Coronary artery (tissue), 2 donors: ENCODE results near the gene DYNLT2.
A peak's percentile ranks its signal among the peaks of the same experiment; 100 is the strongest.

Source experiments
- DNase-seq: peaks from one replicate; pipeline ENCODE4 v3.0.0-alpha.2; 2017; ENCODE audit warnings: low spot score
- H3K27ac ChIP-seq, 2 donors: fragments of 200-600 bp; sonication (generic); one replicate each; pipeline ENCODE4 v1.5.1; 2016 to 2019
- H3K4me3 ChIP-seq: fragments of 200-600 bp; sonication (generic); 2 replicates; pipeline ENCODE4 v1.5.1; 2016; ENCODE audit warnings: mild to moderate bottlenecking, moderate library complexity
- TF ChIP-seq, protein P1 (sequence below): fragments of 200-600 bp; sonication (generic); IDR thresholded peaks from one replicate; pipeline ENCODE4 v1.5.1; 2019; ENCODE audit warnings: antibody characterized with exemption

The DYNLT2 gene

GRCh38 chr6:169729961-169730360 lies 21.4 kb downstream of the DYNLT2 start:
- DNase-seq = no peak
- TF ChIP-seq, protein P1, sequence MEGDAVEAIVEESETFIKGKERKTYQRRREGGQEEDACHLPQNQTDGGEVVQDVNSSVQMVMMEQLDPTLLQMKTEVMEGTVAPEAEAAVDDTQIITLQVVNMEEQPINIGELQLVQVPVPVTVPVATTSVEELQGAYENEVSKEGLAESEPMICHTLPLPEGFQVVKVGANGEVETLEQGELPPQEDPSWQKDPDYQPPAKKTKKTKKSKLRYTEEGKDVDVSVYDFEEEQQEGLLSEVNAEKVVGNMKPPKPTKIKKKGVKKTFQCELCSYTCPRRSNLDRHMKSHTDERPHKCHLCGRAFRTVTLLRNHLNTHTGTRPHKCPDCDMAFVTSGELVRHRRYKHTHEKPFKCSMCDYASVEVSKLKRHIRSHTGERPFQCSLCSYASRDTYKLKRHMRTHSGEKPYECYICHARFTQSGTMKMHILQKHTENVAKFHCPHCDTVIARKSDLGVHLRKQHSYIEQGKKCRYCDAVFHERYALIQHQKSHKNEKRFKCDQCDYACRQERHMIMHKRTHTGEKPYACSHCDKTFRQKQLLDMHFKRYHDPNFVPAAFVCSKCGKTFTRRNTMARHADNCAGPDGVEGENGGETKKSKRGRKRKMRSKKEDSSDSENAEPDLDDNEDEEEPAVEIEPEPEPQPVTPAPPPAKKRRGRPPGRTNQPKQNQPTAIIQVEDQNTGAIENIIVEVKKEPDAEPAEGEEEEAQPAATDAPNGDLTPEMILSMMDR = no peak
- Histone ChIP-seq H3K4me3 (no peak overlapping the region), H3K27ac (no peak overlapping the region)

DNA sequence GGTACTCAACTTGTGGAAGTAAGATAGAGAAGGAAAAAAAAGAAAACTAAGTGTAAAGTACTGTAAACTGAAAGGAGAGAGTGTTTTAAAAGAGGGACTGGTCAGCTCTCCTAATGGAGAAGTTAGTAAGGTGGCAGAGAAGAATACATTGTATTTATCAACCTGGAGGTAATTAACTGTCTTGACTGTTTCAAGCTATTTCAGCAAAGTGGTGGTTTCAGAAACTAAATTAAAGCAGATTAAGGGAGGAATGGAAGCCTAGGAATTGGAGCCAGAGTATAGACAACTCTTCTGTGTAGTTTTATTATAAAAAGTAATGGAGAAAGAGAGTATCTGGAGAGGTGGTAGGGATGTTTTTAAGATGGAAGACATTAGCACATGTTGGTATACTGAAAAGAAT lies 24.4 kb downstream of the DYNLT2 start:
- TF ChIP-seq, protein P1 = no peak
- DNase-seq = no peak
- Histone ChIP-seq H3K27ac (no peak overlapping the region), H3K4me3 (no peak overlapping the region)

GRCh38 chr6:169726049-169726400 lies 25.3 kb downstream of the DYNLT2 start:
- no peak for DNase-seq
- Histone ChIP-seq H3K27ac (no peak overlapping the region), H3K4me3 (no peak overlapping the region)
- TF ChIP-seq, protein P1 = no peak

DNA sequence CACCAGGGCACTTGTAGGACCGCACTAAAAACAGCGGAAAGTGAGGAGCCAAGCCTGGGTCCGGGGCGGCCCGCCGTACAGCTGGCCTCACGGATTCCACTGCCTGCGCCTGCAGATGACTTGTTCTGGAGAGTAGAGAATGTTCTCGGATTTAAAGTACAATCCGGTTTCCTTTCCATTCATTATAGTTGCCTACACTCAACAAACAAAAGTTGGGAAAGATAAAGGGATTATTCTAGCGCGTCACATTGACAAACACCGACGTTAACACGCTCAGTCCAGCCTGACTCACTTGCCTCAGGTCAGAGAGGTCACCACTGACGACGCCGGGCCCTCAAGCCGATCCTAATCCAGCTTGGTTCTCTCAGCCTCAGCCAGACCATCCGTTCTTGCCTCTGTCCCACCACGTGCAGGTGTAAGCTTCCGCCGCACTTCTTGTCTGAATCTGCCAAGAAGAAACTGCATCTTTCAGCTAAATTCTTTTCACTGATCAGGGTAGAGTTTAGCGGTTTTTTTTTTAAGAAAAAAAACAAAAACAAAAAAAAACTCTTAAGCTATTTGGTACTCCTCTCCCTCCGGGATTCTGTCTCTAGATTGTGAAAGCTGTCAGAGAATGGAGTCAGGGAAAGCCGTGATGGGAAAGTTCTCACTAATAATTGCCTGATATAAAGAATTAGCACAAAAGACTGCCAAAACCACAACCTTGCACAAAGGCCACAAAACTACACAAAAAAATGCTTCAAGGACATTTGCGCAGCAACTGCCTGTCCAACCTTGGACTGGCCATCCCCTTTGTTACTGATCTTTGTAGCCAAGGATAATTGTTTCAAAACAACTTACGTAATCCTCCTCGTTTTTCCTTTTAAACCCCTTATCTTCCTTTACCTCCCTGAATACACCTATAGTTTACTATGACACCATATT lies 26.0 kb downstream of the DYNLT2 start:
- Histone ChIP-seq H3K27ac (peak overlapping the region; percentile 84 to 99), H3K4me3 (peak overlapping the region; percentile 86)
- DNase-seq = peak; percentile 86
- TF ChIP-seq, protein P1 = no peak

DNA sequence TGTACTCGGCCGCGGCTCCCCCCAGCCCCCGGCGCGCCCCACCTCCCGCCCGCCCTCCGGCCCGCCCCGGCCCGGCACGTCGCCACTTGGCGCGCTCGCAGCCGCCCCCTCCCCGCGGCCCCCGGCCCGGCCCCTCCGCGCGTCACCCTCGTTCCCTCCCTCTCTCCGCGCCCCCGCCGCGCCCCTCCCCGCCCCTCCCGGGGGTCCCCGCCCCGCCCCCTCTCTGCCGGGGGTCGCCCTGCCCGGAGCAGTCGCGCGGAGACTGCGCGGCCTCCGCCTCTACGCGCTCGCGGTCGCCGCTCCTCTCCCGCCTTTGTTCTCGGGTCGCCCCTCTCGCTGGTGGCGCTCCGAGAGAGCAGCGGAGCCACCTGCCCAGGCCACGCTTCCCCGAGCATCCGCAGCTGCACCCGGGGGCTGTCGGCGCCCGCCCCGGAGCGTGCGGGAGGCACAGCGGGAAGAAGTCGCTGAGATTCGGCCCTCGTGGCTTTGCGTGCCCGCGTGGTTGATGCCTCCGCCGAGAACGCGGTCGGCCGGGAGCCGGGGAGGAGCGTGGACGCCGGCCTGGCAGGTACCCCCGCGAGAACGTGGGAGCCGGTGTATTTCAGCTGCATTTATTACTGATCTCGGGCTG lies 26.8 kb downstream of the DYNLT2 start, which contains the start of gene PHF10:
Gene PHF10 (minus strand): TSS at position 7 of the 631 bp plus-strand sequence. CDS start 569 bp downstream, outside the sequence.
- peak; percentile 77 for DNase-seq
- Histone ChIP-seq H3K27ac (peak within 1 kb of the TSS; percentile 93 to 99), H3K4me3 (peak within 1 kb of the TSS; percentile 86)
- TF ChIP-seq, protein P1 = no peak

- peak overlapping the region; percentile 79 to 99 for H3K27ac ChIP-seq
- peak; percentile 73 for DNase-seq
- TF ChIP-seq, protein P1 = no peak
- peak overlapping the region; percentile 86 for H3K4me3 ChIP-seq
Measured at GRCh38 chr6:169723991-169724493, 27.3 kb downstream of the DYNLT2 start.
